GM13976 (cell line): ENCODE results near the gene NBAS.

Experiments
- DNase-seq: peaks from one replicate; pipeline ENCODE4 v3.0.0; 2012; ENCODE audit warnings: low spot score
- CTCF ChIP-seq: IDR thresholded peaks from 2 replicates; pipeline ENCODE4 v1.5.1; 2012; ENCODE audit warnings: borderline replicate concordance, mild to moderate bottlenecking; ENCODE audit not compliant: insufficient read depth; ENCODE audit errors: extremely low read depth, missing control alignments, control extremely low read depth
- in situ Hi-C: fragments of 300-500 bp; cut with MboI; formaldehyde crosslinking; loops from one replicate; pipeline ENCODE4 v1.12.0; 2022; ENCODE audit warnings: low sequenced_read_pairs, mixed read lengths, inconsistent platforms; ENCODE audit not compliant: unreplicated experiment

The NBAS gene

GRCh38 chr2:15591692-15592463 is 30.7 kb upstream of the NBAS start, which contains the start of gene DDX1:
TSS of gene DDX1 (plus strand) at chr2:15591868. CDS start at chr2:15591934, 66 bp downstream.
- in situ Hi-C loops: loop anchor here (25.0 kb wide), 1 partner anchor 680 kb away; no protein-coding TSS in a partner anchor
- DNase-seq: peak; percentile 92
- TF ChIP-seq CTCF: no peak

- no peak for DNase-seq
- in situ Hi-C loops: loop anchor here (25.0 kb wide), 1 partner anchor 679 kb away; no protein-coding TSS in a partner anchor
- no peak for TF ChIP-seq CTCF
Observed at GRCh38 chr2:15591373-15591691, 30.2 kb upstream of the NBAS start.

- peak; percentile 34 for DNase-seq
Observed at GRCh38 chr2:15588329-15588919, 27.3 kb upstream of the NBAS start.

GRCh38 chr2:15584767-15585469 is 23.8 kb upstream of the NBAS start:
- no peak for TF ChIP-seq CTCF
- in situ Hi-C loops: loop anchor here (25.0 kb wide), 1 partner anchor 673 kb away; no protein-coding TSS in a partner anchor
- no peak for DNase-seq

More at GRCh38 chr2:15588329-15588919, 27.3 kb upstream of the NBAS start:
- in situ Hi-C loops: loop anchor here (25.0 kb wide), 1 partner anchor 676 kb away; no protein-coding TSS in a partner anchor
- TF ChIP-seq CTCF: peak; percentile 37

GRCh38 chr2:15584316-15584715 is 23.2 kb upstream of the NBAS start:
- in situ Hi-C loops: loop anchor here (25.0 kb wide), 1 partner anchor 672 kb away; no protein-coding TSS in a partner anchor
- TF ChIP-seq CTCF: no peak
- no peak for DNase-seq

GRCh38 chr2:15583826-15584225 is 22.7 kb upstream of the NBAS start:
- in situ Hi-C loops: loop anchor here (25.0 kb wide), 1 partner anchor 672 kb away; no protein-coding TSS in a partner anchor
- DNase-seq: no peak
- no peak for TF ChIP-seq CTCF
